Peyer's patch (tissue), 4 donors: Measurements from ENCODE around the gene TUBGCP2. TPM values are rescaled to one million over a fixed set of nuclear protein-coding genes. Genes with fewer than 3 reads are reported as not detected.

ENCODE experiments used
- DNase-seq, 3 donors: peaks; one replicate each; pipeline ENCODE4 v3.0.0-alpha.2; 2017 to 2019
- H3K27ac ChIP-seq, 4 donors: fragments of 200-600 bp; sonication (generic); one replicate each; pipeline ENCODE4 v1.5.1; 2016 to 2019
- H3K27me3 ChIP-seq, 2 donors: fragments of 200-600 bp; sonication (generic); one replicate each; pipeline ENCODE4 v1.5.1; 2019
- H3K36me3 ChIP-seq, 3 donors: fragments of 200-600 bp; sonication (generic); one replicate each; pipeline ENCODE4 v1.5.1; 2016 to 2019
- H3K4me1 ChIP-seq, 4 donors: fragments of 200-600 bp; sonication (generic); one replicate each; pipeline ENCODE4 v1.5.1; 2016 to 2019
- H3K4me3 ChIP-seq, 4 donors: fragments of 200-600 bp; sonication (generic); 1 replicate in 3 of 4; 2 replicates in 1 of 4; pipeline ENCODE4 v1.5.1; 2016 to 2019; ENCODE audit warnings: mild to moderate bottlenecking in 1 of 4
- H3K9me3 ChIP-seq, 4 donors: fragments of 200-600 bp; sonication (generic); one replicate each; pipeline ENCODE4 v1.5.1; 2016 to 2019; ENCODE audit warnings: mild to moderate bottlenecking in 1 of 4
- POLR2A ChIP-seq, 2 donors: fragments of 450-650 bp; IDR thresholded peaks; one replicate each; pipeline ENCODE4 v1.5.1; 2017; ENCODE audit warnings: antibody characterized with exemption in 2 of 2, mild to moderate bottlenecking in 2 of 2, moderate library complexity in 2 of 2
- total RNA-seq, 4 donors: library from RNA; depleted of rRNA; stranded (reverse); fragments of >200 nt; gene quantifications; one replicate each; pipeline ENCODE4 v1.1.0, GENCODE V29; 2016
- TF ChIP-seq, protein P1 (sequence below), 6 experiments: fragments of 450-650 bp in 4 of 6; fragments of 200-600 bp in 2 of 6; sonication (generic) in 1 of 6; IDR thresholded peaks; one replicate each; pipeline ENCODE4 v1.5.1; 2017 to 2019; ENCODE audit warnings: antibody characterized with exemption in 6 of 6, mild to moderate bottlenecking in 3 of 6, moderate library complexity in 1 of 6

The TUBGCP2 gene
- total RNA-seq, 4 donors from 2014 or later: 40.1 to 85.0 (median 67.8) TPM

GRCh38 chr10:133281628-133282372 is 26.9 kb downstream of the TUBGCP2 start:
- Histone ChIP-seq H3K27ac (no peak overlapping the region), H3K27me3 (peaks cover 0 to 2% of the 10 kb centered on the region in 2 donors), H3K36me3 (peaks cover 0 to 77% (median 0%) of the 10 kb centered on the region in 3 donors), H3K4me1 (peaks cover 0 to 28% (median 19%) of the 10 kb centered on the region in 4 donors), H3K9me3 (no peaks in the 10 kb centered on the region), H3K4me3 (no peak overlapping the region)
- TF ChIP-seq POLR2A (IDR thresholded peaks at IDR 0.05): no peak
- TF ChIP-seq, protein P1, sequence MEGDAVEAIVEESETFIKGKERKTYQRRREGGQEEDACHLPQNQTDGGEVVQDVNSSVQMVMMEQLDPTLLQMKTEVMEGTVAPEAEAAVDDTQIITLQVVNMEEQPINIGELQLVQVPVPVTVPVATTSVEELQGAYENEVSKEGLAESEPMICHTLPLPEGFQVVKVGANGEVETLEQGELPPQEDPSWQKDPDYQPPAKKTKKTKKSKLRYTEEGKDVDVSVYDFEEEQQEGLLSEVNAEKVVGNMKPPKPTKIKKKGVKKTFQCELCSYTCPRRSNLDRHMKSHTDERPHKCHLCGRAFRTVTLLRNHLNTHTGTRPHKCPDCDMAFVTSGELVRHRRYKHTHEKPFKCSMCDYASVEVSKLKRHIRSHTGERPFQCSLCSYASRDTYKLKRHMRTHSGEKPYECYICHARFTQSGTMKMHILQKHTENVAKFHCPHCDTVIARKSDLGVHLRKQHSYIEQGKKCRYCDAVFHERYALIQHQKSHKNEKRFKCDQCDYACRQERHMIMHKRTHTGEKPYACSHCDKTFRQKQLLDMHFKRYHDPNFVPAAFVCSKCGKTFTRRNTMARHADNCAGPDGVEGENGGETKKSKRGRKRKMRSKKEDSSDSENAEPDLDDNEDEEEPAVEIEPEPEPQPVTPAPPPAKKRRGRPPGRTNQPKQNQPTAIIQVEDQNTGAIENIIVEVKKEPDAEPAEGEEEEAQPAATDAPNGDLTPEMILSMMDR (IDR thresholded peaks at IDR 0.05): no peak
- DNase-seq: no peak

- H3K36me3 ChIP-seq: peaks cover 0 to 70% (median 0%) of the 10 kb centered on the region in 3 donors
- no peak overlapping the region for H3K27ac ChIP-seq
- H3K27me3 ChIP-seq: peaks cover 0 to 7% of the 10 kb centered on the region in 2 donors
- no peak overlapping the region for H3K4me3 ChIP-seq
- H3K9me3 ChIP-seq: no peaks in the 10 kb centered on the region
- no peak for DNase-seq
- no peak for TF ChIP-seq POLR2A (IDR thresholded peaks at IDR 0.05)
- TF ChIP-seq, protein P1 (IDR thresholded peaks at IDR 0.05): no peak
- peaks cover 0 to 35% (median 24%) of the 10 kb centered on the region in 4 donors for H3K4me1 ChIP-seq
Measured at GRCh38 chr10:133281084-133281483, 27.6 kb downstream of the TUBGCP2 start.

GRCh38 chr10:133280391-133281059 is 28.1 kb downstream of the TUBGCP2 start:
- Histone ChIP-seq H3K9me3 (no peaks in the 10 kb centered on the region), H3K27ac (peak overlapping the region in 1 of 4 donors; percentile 85), H3K4me1 (peaks cover 0 to 40% (median 27%) of the 10 kb centered on the region in 4 donors), H3K4me3 (no peak overlapping the region), H3K36me3 (peaks cover 0 to 64% (median 0%) of the 10 kb centered on the region in 3 donors), H3K27me3 (peaks cover 0 to 7% of the 10 kb centered on the region in 2 donors)
- DNase-seq: no peak
- TF ChIP-seq, protein P1 (IDR thresholded peaks at IDR 0.05): no peak
- TF ChIP-seq POLR2A (IDR thresholded peaks at IDR 0.05): no peak

DNA sequence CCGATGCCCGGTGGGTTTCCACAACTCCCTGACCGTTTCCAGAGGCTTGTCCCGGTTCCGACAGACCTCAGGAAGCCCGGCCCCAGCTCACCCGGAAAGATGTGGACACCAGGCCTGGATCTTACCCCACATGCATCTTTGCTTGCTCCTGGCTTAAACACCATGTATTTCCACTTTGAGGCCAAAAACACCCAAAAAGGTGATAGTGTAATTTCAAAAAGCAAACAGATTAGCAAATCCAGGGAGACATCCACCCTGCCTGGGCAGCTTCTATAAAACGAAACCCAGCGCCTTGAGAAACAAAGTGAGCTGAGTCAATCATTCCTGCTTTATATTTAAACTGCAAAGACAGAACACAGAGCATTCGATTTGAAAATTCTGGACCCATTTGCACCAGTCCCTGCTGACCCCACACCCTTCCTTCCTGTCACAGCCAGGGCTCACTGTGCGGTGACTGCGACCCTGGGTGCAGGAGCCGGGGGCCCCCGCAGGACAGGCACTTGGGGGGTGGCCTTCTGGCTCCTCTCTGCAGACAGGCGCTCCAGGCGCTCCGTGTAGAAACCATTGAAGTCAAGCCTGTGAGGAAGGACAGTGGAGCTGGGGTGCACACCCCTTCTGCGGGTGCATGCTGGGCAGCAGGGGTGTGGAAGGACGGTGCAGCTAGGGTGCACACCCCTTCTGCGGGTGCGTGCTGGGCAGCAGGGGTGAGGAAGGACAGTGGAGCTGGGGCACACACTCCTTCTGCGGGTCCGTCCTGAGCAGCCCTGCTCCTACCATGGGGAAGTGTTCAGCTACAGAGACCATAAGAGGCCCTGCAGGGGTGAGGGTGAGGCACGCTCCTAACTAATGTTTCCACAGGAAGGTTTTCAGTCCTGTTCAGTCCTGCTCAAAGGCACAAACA is 29.1 kb downstream of the TUBGCP2 start:
- TF ChIP-seq, protein P1 (IDR thresholded peaks at IDR 0.05): no peak
- H3K9me3 ChIP-seq: no peaks in the 10 kb centered on the region
- H3K27ac ChIP-seq: peak overlapping the region; percentile 71 to 85 (median 77)
- peaks cover 0 to 7% of the 10 kb centered on the region in 2 donors for H3K27me3 ChIP-seq
- peaks cover 0 to 50% (median 29%) of the 10 kb centered on the region in 4 donors for H3K4me1 ChIP-seq
- peak in 1 of 3 donors; percentile 30 for DNase-seq
- H3K4me3 ChIP-seq: no peak overlapping the region
- peaks cover 0 to 55% (median 0%) of the 10 kb centered on the region in 3 donors for H3K36me3 ChIP-seq
